NCI-H2107 (cell line): ENCODE results near the gene EPHB3.

ENCODE experiments used
- DNase-seq: peaks from one replicate; lab custom pipeline; 2025; lab: John Stamatoyannopoulos, UW

EPHB3 gene

GRCh38 chr3:184626923-184627322 is 65.3 kb downstream of the EPHB3 start:
- DNase-seq, result no peak

DNA sequence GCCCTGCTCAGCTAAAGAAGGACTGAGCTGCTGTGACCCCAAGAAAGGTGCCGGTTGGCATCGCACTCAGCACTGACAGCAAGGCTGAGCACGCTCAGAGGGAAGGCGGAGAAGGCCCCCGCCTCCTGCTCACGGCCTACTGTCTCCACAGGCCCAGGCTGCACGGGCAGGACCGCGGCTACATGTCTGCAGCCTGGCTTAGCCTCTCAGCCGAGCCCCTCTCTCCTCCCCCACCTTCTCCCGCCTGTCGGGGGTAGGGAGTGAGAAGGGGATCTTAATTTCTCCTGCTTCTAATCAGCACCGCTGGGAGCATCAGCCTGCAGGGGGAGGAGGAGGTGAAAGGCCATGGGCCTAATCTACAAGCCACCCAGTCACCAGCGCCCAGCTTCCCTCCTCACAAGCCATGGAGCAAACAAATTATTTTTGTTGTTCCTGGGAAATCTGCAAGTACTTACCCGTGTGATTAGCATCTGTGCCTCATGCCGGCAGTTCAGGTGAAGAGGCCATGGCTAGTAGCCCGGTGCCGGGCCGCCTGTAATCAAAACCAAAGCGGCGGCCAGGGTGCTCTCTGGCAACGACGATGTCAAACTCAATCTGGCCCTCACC is 68.1 kb downstream of the EPHB3 start:
- DNase-seq, result no peak

DNA sequence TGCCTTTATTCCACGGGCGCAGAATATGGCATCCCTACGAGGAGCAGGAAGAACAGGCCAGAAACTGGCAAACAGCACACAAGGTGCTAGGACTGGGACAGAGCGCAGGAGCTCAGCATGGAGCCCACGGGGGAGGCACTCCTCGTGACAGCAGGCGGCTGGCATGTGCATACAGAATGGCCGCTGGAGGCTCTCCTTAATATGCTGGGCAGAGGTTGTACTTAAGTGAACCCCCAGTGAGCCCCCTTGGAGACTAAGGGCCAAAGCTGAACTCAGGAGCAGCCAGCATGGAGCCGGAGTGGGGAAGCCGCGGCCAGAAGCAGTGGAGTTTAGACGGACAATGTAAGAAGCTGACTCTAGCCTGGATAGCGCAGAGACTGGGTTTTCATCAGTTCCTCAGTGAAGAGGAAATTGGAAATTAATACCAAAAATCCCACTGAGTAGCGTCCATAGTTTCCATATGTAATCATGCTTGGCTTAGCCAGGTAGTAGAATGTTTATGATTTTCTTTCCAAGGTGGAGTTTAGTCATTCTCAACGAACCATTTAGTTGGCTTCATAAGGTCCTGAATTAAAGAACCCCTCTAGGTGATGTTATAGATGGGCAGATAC is 69.4 kb downstream of the EPHB3 start:
- DNase-seq, result no peak

- DNase-seq, result no peak
Measured at GRCh38 chr3:184631472-184631861, 69.9 kb downstream of the EPHB3 start.
